HG03108 (cell line): ENCODE measurements around the gene CDK5RAP1.

Experiments
- ATAC-seq: cut with Tn5 transposase; IDR thresholded peaks from one replicate; pipeline ENCODE4 v1.9.1; 2021; ENCODE audit warnings: moderate library complexity; ENCODE audit not compliant: unreplicated experiment

Gene CDK5RAP1

DNA sequence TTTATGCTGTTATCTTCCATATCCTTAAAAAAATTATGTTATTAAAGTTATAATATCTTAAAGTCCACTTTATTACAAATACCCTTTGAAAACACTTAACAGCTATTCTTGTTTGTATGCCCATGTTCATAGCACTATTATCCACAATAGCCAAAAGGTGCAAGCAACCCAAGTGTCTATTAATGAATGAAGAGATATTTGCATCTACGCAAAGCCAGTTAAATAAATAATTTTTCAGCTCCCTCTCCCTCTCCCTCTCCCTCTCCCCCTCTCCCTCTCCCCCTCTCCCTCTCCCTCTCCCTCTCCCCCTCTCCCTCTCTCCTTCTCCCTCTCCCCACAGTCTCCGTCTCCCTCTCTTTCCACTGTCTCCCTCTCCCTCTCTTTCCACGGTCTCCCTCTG lies 13.1 kb downstream of the CDK5RAP1 start:
- ATAC-seq: no peak

DNA sequence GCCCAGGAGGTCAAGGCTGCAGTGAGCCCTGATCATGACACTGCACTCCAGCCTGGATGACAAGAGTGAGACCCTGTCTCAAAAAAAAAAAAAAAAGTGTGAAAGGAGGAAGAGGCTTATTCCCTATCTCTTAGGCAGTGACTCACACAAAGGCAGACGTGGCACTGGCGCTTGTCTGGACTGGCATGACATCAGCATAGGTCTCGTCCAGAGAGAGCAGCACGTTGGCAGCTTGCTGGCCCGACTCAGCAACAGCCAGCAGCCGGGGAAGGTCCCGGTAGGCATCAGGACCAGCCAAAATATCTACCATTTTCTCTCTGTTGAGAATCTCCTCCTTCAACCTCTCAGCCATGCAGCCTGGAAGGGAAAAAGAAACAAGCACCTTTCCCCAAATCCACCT lies 14.1 kb downstream of the CDK5RAP1 start:
- no peak for ATAC-seq

GRCh38 chr20:33386673-33387072 lies 14.6 kb downstream of the CDK5RAP1 start:
- ATAC-seq: no peak

DNA sequence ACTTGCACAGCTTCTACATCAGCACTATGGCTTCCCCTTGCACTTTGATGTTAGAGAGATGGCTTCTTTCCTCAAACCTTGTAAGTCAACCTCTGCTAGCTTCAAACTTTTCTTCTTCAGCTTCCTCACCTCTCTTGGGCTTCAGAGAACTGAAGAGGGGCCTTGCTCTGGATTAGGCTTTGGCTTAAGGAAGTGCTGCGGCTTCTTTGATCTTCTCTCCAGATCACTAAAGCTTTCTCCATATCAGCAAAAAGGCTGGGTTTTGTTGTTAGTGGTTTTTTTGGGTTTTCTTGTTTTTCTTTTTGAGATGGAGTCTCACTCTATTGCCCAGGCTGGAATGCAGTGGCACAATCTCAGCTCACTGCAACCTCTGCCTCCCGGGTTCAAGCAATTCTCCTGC lies 24.0 kb downstream of the CDK5RAP1 start:
- ATAC-seq: no peak

- ATAC-seq: no peak
Measured at GRCh38 chr20:33373735-33374605, 27.3 kb downstream of the CDK5RAP1 start.

DNA sequence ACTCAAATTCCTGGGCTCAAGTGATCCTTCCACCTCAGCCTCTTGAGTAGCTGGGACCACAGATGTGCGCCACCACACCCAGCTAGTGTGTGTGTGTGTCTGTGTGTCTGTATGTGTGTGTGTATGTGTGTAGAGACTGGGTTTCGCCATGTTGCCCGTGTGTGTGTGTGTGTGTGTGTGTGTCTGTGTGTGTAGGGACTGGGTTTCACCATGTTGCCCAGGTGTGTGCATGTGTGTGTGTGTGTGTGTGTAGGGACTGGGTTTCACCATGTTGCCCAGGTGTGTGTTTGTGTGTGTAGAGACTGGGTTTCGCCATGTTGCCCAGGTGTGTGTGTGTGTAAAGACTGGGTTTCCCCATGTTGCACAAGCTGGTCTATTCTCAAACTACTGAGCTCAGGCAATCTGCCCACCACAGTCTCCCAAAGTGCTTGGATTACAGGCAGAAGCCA lies 28.3 kb downstream of the CDK5RAP1 start:
- ATAC-seq: no peak

GRCh38 chr20:33370291-33370690 lies 31.0 kb downstream of the CDK5RAP1 start:
- no peak for ATAC-seq

DNA sequence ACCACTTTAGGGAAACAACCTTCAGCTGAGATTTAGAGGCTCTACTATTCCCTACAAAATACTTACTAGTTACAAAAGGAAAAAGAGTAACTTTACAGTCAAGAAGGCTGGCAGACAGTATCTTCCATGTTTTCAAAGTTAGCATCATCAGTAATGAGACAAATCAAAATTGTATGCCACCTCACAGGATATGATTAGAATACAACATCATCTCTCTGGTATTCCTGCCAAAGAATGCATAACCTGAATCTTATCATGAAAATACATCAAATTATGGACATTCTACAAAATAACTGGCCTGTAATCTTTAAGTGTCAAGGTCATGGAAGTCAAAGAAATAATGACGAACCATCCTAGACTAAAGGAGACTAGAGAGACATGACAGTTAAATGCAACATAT lies 38.4 kb downstream of the CDK5RAP1 start:
- ATAC-seq: no peak

GRCh38 chr20:33359399-33360261 lies 41.7 kb downstream of the CDK5RAP1 start:
- ATAC-seq: no peak

- no peak for ATAC-seq
Measured at GRCh38 chr20:33353013-33353402, 48.3 kb downstream of the CDK5RAP1 start.

GRCh38 chr20:33352258-33353012 lies 48.9 kb downstream of the CDK5RAP1 start:
- ATAC-seq: no peak

DNA sequence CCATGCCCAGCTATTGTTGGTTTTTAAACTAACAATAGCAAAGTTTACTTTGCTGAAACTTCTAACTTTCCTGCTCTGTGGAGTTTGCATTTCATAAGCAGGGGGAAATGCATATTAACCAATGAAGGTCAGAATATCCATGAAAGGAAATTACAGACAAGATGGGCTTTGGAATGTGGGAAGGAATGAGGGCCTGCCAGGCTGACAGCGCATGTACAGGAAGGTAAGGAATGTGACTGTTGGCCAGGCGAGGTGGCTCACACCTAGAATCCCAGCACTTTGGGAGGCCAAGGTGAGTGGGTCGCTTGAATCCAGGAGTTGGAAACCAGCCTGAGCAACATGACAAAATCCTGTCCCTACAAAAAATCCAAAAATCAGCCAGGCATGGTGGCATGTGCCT lies 49.6 kb downstream of the CDK5RAP1 start:
- ATAC-seq: no peak

GRCh38 chr20:33349493-33349892 lies 51.8 kb downstream of the CDK5RAP1 start:
- ATAC-seq: no peak

DNA sequence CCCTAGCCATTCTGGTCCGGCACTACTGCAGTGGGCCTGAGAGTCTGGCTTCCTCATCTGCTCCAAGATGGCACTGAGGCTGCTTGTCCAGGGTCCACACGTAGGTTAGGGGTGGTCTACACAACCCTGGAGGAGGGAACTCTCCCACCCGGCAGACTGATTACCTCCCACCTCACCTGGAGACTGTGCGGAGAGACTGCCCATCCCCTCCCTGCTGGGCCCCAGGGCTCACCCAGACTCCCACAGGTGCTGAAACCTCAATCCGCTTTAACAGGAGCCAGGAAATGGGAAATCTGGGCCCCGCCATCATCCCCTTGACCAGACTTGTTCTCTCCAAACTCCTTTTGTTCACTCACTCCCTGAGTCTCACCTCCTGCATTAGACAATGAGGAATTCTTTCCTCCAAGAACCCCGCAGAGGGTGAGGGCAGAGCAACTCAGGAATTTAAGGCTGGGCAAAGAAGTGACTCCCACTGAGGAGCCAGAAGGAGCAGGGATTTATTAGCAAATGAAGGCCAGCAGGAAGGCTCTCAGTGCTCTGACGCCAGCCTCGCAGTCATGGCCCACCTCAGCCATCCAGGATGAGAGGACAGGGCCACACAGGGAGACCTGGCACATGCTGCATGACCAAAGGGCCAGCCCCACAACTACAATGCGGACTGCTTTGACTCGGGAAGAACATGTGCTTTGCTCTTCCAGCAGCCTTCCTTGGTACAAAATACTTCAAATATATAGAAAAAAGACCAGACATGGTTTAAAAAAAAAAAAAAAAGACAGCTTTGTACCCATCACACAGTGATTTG lies 53.0 kb downstream of the CDK5RAP1 start:
- ATAC-seq: no peak

- no peak for ATAC-seq
Measured at GRCh38 chr20:33345342-33345741, 56.0 kb downstream of the CDK5RAP1 start.

- no peak for ATAC-seq
Measured at GRCh38 chr20:33343521-33343920, 57.8 kb downstream of the CDK5RAP1 start.

GRCh38 chr20:33339515-33340058 lies 61.7 kb downstream of the CDK5RAP1 start:
- ATAC-seq: no peak

GRCh38 chr20:33338467-33339258 lies 62.7 kb downstream of the CDK5RAP1 start:
- no peak for ATAC-seq

- no peak for ATAC-seq
Measured at GRCh38 chr20:33337531-33338165, 63.7 kb downstream of the CDK5RAP1 start.
